SU-DHL-6 (cell line): Measurements from ENCODE around the gene PLPP7.

Experiments used
- H2AFZ ChIP-seq: fragments of 200-600 bp; sonication (generic); 2 replicates; pipeline ENCODE4 v1.6.1; 2014; ENCODE audit warnings: low read depth, mild to moderate bottlenecking, moderate library complexity, mixed read lengths, antibody characterized with exemption, low read length; ENCODE audit not compliant: severe bottlenecking
- H3F3A ChIP-seq: fragments of 200-600 bp; shearing (Covaris generic); 2 replicates; pipeline ENCODE4 v1.6.0; 2016; ENCODE audit warnings: antibody characterized with exemption, mild to moderate bottlenecking; ENCODE audit not compliant: insufficient read depth
- H3K27ac ChIP-seq: fragments of 200-600 bp; sonication (generic); 2 replicates; pipeline ENCODE4 v1.5.1; 2016; ENCODE audit warnings: low read depth, mild to moderate bottlenecking, low read length, moderate library complexity, mixed read lengths
- H3K27me3 ChIP-seq: fragments of 200-600 bp; sonication (generic), shearing (Covaris generic); 2 replicates; pipeline ENCODE4 v1.6.0; 2014; ENCODE audit warnings: mild to moderate bottlenecking, low read length
- H3K36me3 ChIP-seq: fragments of 200-600 bp; sonication (generic); 2 replicates; pipeline ENCODE4 v1.6.1; 2014; ENCODE audit warnings: mild to moderate bottlenecking, low read length, mixed read lengths
- H3K4me2 ChIP-seq: fragments of 300-600, 200-600 bp; shearing (Covaris generic), sonication (generic); 2 replicates; pipeline ENCODE4 v1.6.0; 2014; ENCODE audit warnings: low read length, low read depth, mild to moderate bottlenecking; ENCODE audit not compliant: poor library complexity, severe bottlenecking
- H3K4me3 ChIP-seq: fragments of 200-600 bp; sonication (generic); 2 replicates; pipeline ENCODE4 v1.5.1; 2014; ENCODE audit warnings: antibody characterized with exemption, low read length, mild to moderate bottlenecking, mixed read lengths; ENCODE audit not compliant: insufficient read depth, poor library complexity, severe bottlenecking
- H3K79me2 ChIP-seq: fragments of 200-600 bp; sonication (generic); 2 replicates; pipeline ENCODE4 v1.6.1; 2014; ENCODE audit warnings: mild to moderate bottlenecking, low read length, moderate library complexity; ENCODE audit not compliant: insufficient read depth
- H3K9ac ChIP-seq: fragments of 200-600 bp; sonication (generic); 2 replicates; pipeline ENCODE4 v1.7.0; 2014; ENCODE audit warnings: mild to moderate bottlenecking, low read length
- H3K9me2 ChIP-seq: fragments of 200-600 bp; sonication (generic); replicated peaks from 2 replicates; pipeline ENCODE4 v1.6.1; 2014; ENCODE audit warnings: low read length; ENCODE audit not compliant: insufficient read depth
- H3K9me3 ChIP-seq: fragments of 200-600 bp; sonication (generic); 2 replicates; pipeline ENCODE4 v1.6.1; 2014; ENCODE audit warnings: low read length, mixed read lengths; ENCODE audit not compliant: insufficient read depth
- H4K20me1 ChIP-seq: fragments of 200-600 bp; sonication (generic); 2 replicates; pipeline ENCODE4 v1.6.1; 2014; ENCODE audit warnings: low read depth, mild to moderate bottlenecking, antibody characterized with exemption, low read length, moderate library complexity, mixed read lengths
- EZH2phosphoT487 ChIP-seq: fragments of 200-600 bp; sonication (generic), shearing (Covaris generic); conservative IDR thresholded peaks from 2 replicates; pipeline ENCODE4 v1.6.1; 2018; ENCODE audit warnings: mild to moderate bottlenecking, antibody characterized with exemption, low read length, moderate library complexity, mixed read lengths
- TF ChIP-seq, protein P1 (sequence below): fragments of 200-600 bp; sonication (generic); IDR thresholded peaks from one replicate; pipeline ENCODE4 v1.5.1; 2017; ENCODE audit warnings: antibody characterized with exemption, mild to moderate bottlenecking, low read length, moderate library complexity; ENCODE audit not compliant: insufficient read depth, poor library complexity, severe bottlenecking

The PLPP7 gene

GRCh38 chr9:131299346-131299960, 9.9 kb downstream of the PLPP7 start:
- H3F3A ChIP-seq = no peaks in the 10 kb centered on the region
- H3K9me3 ChIP-seq = no peaks in the 10 kb centered on the region
- H3K9me2 ChIP-seq = no peaks in the 10 kb centered on the region
- H3K4me2 ChIP-seq = no peak overlapping the region
- H3K9ac ChIP-seq = no peak overlapping the region
- TF ChIP-seq EZH2phosphoT487 = no peak
- TF ChIP-seq, protein P1, sequence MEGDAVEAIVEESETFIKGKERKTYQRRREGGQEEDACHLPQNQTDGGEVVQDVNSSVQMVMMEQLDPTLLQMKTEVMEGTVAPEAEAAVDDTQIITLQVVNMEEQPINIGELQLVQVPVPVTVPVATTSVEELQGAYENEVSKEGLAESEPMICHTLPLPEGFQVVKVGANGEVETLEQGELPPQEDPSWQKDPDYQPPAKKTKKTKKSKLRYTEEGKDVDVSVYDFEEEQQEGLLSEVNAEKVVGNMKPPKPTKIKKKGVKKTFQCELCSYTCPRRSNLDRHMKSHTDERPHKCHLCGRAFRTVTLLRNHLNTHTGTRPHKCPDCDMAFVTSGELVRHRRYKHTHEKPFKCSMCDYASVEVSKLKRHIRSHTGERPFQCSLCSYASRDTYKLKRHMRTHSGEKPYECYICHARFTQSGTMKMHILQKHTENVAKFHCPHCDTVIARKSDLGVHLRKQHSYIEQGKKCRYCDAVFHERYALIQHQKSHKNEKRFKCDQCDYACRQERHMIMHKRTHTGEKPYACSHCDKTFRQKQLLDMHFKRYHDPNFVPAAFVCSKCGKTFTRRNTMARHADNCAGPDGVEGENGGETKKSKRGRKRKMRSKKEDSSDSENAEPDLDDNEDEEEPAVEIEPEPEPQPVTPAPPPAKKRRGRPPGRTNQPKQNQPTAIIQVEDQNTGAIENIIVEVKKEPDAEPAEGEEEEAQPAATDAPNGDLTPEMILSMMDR = no peak
- no peaks in the 10 kb centered on the region for H4K20me1 ChIP-seq
- no peak overlapping the region for H2AFZ ChIP-seq
- no peak overlapping the region for H3K4me3 ChIP-seq
- H3K36me3 ChIP-seq = no peaks in the 10 kb centered on the region
- no peaks in the 10 kb centered on the region for H3K79me2 ChIP-seq
- no peaks in the 10 kb centered on the region for H3K27me3 ChIP-seq
- no peak overlapping the region for H3K27ac ChIP-seq

GRCh38 chr9:131299961-131300347, 10.4 kb downstream of the PLPP7 start:
- Histone ChIP-seq H3K27ac (no peak overlapping the region), H3F3A (no peaks in the 10 kb centered on the region), H4K20me1 (no peaks in the 10 kb centered on the region), H2AFZ (no peak overlapping the region), H3K9me3 (no peaks in the 10 kb centered on the region), H3K4me2 (no peak overlapping the region), H3K9me2 (no peaks in the 10 kb centered on the region), H3K36me3 (no peaks in the 10 kb centered on the region), H3K79me2 (no peaks in the 10 kb centered on the region), H3K27me3 (no peaks in the 10 kb centered on the region), H3K9ac (no peak overlapping the region), H3K4me3 (no peak overlapping the region)
- TF ChIP-seq, protein P1 = no peak
- no peak for TF ChIP-seq EZH2phosphoT487

GRCh38 chr9:131300444-131300843, 10.9 kb downstream of the PLPP7 start:
- Histone ChIP-seq H2AFZ (no peak overlapping the region), H3K27ac (no peak overlapping the region), H3K27me3 (no peaks in the 10 kb centered on the region), H3K9ac (no peak overlapping the region), H3K9me2 (no peaks in the 10 kb centered on the region), H3K79me2 (no peaks in the 10 kb centered on the region), H3F3A (no peaks in the 10 kb centered on the region), H3K4me2 (no peak overlapping the region), H3K9me3 (no peaks in the 10 kb centered on the region), H4K20me1 (no peaks in the 10 kb centered on the region), H3K4me3 (no peak overlapping the region), H3K36me3 (no peaks in the 10 kb centered on the region)
- TF ChIP-seq, protein P1 = no peak
- no peak for TF ChIP-seq EZH2phosphoT487
